GM12878 (cell line): ENCODE data around the gene ATRNL1.

ENCODE experiments used
- BCL11A ChIP-seq: IDR thresholded peaks from 2 replicates; pipeline ENCODE4 v1.6.1; 2011; ENCODE audit warnings: low read depth, low read length
- CTCF ChIP-seq, 3 experiments: IDR thresholded peaks in 2 of 3; conservative IDR thresholded peaks in 1 of 3; 2 replicates each; pipeline ENCODE4 v1.5.1; 2011; ENCODE audit warnings: low read depth in 3 of 3, low read length in 3 of 3, mild to moderate bottlenecking in 3 of 3, control low read depth in 2 of 3, moderate library complexity in 2 of 3, inconsistent platforms in 1 of 3, mixed read lengths in 1 of 3; ENCODE audit not compliant: control insufficient read depth in 2 of 3, insufficient read depth in 1 of 3; ENCODE audit errors: extremely low read depth in 1 of 3
- EZH2 ChIP-seq: IDR thresholded peaks from 2 replicates; pipeline ENCODE4 v1.6.1; 2012; ENCODE audit warnings: low read depth, mild to moderate bottlenecking, control low read depth, inconsistent platforms, low read length, borderline replicate concordance; ENCODE audit not compliant: control insufficient read depth
- FOXK2 ChIP-seq: fragments of 450-650 bp; IDR thresholded peaks from 2 replicates; pipeline ENCODE4 v1.6.1; 2017; ENCODE audit warnings: mild to moderate bottlenecking, moderate library complexity
- IKZF1 ChIP-seq: fragments of 450-650 bp; conservative IDR thresholded peaks from 2 replicates; pipeline ENCODE4 v1.6.1; 2017; ENCODE audit warnings: antibody characterized with exemption, mild to moderate bottlenecking
- NFIC ChIP-seq: IDR thresholded peaks from 2 replicates; pipeline ENCODE4 v1.6.1; 2012; ENCODE audit warnings: low read depth, mild to moderate bottlenecking, inconsistent platforms, low read length, moderate library complexity
- POLR2A ChIP-seq: IDR thresholded peaks from 2 replicates; pipeline ENCODE4 v1.6.1; 2011; ENCODE audit warnings: low read depth, mild to moderate bottlenecking, low read length
- POLR2AphosphoS5 ChIP-seq: IDR thresholded peaks from 2 replicates; pipeline ENCODE4 v1.6.1; 2011; ENCODE audit warnings: mild to moderate bottlenecking, low read length, inconsistent platforms
- RELA ChIP-seq: fragments of 450-650 bp; IDR thresholded peaks from 2 replicates; pipeline ENCODE4 v1.8.0; 2014; ENCODE audit warnings: borderline replicate concordance; ENCODE audit not compliant: partially characterized antibody
- SMC3 ChIP-seq: IDR thresholded peaks from 2 replicates; pipeline ENCODE4 v1.6.1; 2011; ENCODE audit warnings: low read length, improper control_type of control experiment, borderline replicate concordance
- TCF7 ChIP-seq: IDR thresholded peaks from 2 replicates; pipeline ENCODE4 v1.6.1; 2014; ENCODE audit warnings: antibody characterized with exemption, borderline replicate concordance

GRCh38 chr10:115818012-115818411, 724.8 kb downstream of the ATRNL1 start:
- TF ChIP-seq CTCF (IDR thresholded peaks at IDR 0.05 in 2 of 3, conservative IDR thresholded peaks at IDR 0.05 in 1 of 3; ENCODE audit: control insufficient read depth in 2 of 3, extremely low read depth in 1 of 3, insufficient read depth in 1 of 3, low read depth in 3 of 3, low read length in 3 of 3) (no peak), POLR2AphosphoS5 (no peak), BCL11A (no peak), IKZF1 (no peak), FOXK2 (no peak), EZH2 (no peak), TCF7 (no peak), NFIC (no peak), POLR2A (no peak), RELA (no peak), SMC3 (no peak)
